H1 (cell line): ENCODE data around the gene TEX29. TPM values are rescaled to one million over a fixed set of nuclear protein-coding genes. Genes with fewer than 3 reads are reported as not detected.

Source experiments
- CTCF ChIP-seq, 3 experiments: IDR thresholded peaks; 1 replicate in 2 of 3; 2 replicates in 1 of 3; pipeline versions ENCODE4 v1.5.1 to v1.6.1; 2011; ENCODE audit warnings: low read length in 3 of 3, mild to moderate bottlenecking in 3 of 3, inconsistent platforms in 2 of 3, low read depth in 1 of 3, moderate library complexity in 1 of 3; ENCODE audit not compliant: insufficient read depth in 1 of 3; ENCODE audit errors: control extremely low read depth in 1 of 3
- FOSL1 ChIP-seq: IDR thresholded peaks from 2 replicates; pipeline ENCODE4 v1.6.1; 2011; ENCODE audit warnings: mild to moderate bottlenecking, low read depth, low read length, moderate library complexity; ENCODE audit not compliant: insufficient read depth
- POLR2AphosphoS5 ChIP-seq: IDR thresholded peaks from 2 replicates; pipeline ENCODE4 v1.6.1; 2011; ENCODE audit warnings: low read depth, low read length
- RFX5 ChIP-seq: IDR thresholded peaks from 2 replicates; pipeline ENCODE4 v1.6.1; 2011; ENCODE audit warnings: low read depth, low read length, improper control_type of control experiment, borderline replicate concordance
- TAF7 ChIP-seq: optimal IDR thresholded peaks from 2 replicates; pipeline ENCODE3; 2011; ENCODE audit warnings: low read depth, mild to moderate bottlenecking, inconsistent platforms, low read length, moderate library complexity, borderline replicate concordance
- polyA plus RNA-seq, 7 experiments: library from polyadenylated mRNA; depleted of rRNA in 3 of 7; stranded (reverse) in 5 of 7; unstranded in 2 of 7; fragments of >200 nt in 5 of 7; fragments of 200-250 nt in 2 of 7; gene quantifications; 1 replicate in 5 of 7; 2 replicates in 1 of 7; 4 replicates in 1 of 7; pipeline versions ENCODE4 v1.2.1 to v1.2.3, GENCODE V29; 2011 to 2013; ENCODE audit warnings: missing spikeins in 2 of 7, mixed read lengths in 2 of 7
- total RNA-seq: library from RNA; stranded (reverse); fragmentation: NEBNext Ultra II Directional; extraction: Animal tissue kit (Norgen Biotek cat#: 25700); gene quantifications from 2 replicates; pipeline ENCODE4 v1.2.1, GENCODE V29; 2021

TEX29 gene
- total and polyA plus RNA-seq, 2 of the 8 experiments (the other 6 are each of a cell fraction or from before 2014, with no cell fraction given) = 0.08 TPM; not detected in 1

GRCh38 chr13:111316161-111316730, 4.2 kb upstream of the TEX29 start (continued):
- no peak for TF ChIP-seq FOSL1
- TF ChIP-seq CTCF (IDR thresholded peaks at IDR 0.05; ENCODE audit: control extremely low read depth in 1 of 3, insufficient read depth in 1 of 3, low read depth in 1 of 3, low read length in 3 of 3) = no peak
- TF ChIP-seq RFX5 = no peak
- TF ChIP-seq TAF7 = no peak
- no peak for TF ChIP-seq POLR2AphosphoS5
- TF ChIP-seq, all 59 proteins: peak for 0
